ENCODE data around the gene PTGIR.

Gene PTGIR, protein sequence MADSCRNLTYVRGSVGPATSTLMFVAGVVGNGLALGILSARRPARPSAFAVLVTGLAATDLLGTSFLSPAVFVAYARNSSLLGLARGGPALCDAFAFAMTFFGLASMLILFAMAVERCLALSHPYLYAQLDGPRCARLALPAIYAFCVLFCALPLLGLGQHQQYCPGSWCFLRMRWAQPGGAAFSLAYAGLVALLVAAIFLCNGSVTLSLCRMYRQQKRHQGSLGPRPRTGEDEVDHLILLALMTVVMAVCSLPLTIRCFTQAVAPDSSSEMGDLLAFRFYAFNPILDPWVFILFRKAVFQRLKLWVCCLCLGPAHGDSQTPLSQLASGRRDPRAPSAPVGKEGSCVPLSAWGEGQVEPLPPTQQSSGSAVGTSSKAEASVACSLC

DNA sequence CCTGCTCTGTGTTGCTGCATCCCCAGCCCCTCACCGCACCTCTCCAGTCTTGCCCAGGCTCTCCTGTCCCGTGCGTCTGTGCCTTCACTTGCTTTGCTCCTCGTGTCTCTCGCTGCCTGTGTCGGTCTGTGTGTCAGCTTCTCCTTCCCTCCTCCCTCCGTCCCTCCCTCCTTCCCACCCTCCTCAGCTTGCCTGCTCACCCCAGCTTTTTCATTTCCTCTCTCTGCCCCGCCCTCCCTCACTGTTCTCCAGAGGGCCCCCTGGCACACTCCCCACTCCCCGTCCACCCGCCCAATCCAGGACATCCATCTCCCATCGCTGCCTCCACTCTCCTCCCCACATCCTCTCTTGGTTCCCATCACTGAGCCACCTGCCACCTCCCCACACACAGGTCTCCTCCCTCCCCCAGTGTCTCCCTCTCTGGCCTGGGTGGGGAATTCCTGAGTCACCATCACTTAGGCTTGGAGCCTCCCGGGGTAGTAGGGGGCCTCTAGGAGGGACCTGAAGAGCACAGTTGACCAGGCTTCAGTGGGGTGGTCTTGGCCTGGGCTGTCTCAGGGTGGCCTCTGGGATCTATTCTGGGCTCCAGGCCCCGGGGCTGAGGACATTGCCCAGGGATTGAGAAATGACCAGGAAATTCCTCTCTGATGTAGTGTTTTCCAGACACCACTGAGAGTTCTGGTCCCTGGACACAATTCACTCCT, at the start of gene PTGIR:
Gene PTGIR (minus strand): TSS at position 132 of the 704 bp plus-strand sequence. CDS start 864 bp downstream, outside the sequence.
- no peak within 1 kb of the TSS for H3K4me3 ChIP-seq (ENCODE audit: low read depth, low read length)

DNA sequence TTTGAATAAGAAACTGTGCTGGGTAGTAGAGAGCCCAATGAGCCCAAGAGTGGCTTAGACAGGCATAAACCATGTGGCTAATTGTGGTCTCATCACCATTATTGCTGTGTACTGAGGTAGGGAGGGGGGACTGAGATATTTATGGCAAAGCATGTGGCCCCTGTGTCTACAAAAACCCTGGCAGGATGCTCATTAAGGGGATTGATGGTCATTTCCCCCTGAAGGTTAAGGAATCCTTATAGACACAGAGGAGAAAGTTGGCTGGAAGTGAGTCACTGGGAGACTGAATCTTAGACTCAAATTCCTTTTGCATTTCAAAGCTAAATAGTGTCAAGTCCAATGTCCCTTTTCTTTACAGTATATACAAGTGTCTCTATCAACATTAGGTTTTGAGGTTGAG, 45.9 kb upstream of the PTGIR start:
- H3K4me3 ChIP-seq (ENCODE audit: low read depth, low read length), result no peak overlapping the region

DNA sequence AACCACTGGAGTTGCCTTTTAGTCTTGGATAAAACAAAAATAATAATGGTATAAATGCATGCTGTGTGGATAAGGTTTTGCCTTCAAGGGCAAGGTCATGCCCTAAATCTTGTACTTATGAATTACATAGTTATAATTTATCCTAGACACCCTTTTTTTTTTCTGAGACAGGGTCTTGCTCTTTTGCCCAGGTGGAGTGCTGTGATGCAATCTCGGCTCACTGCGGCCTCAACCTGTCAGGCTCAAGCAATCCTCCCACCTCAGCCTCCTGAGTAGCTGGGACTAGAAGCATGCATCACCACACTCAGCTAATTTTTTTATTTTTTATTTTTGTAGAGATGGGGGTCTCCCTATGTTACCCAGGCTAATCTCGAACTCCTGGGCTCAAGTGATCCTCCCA, 43.8 kb upstream of the PTGIR start:
- H3K4me3 ChIP-seq (ENCODE audit: low read depth, low read length), result no peak overlapping the region

DNA sequence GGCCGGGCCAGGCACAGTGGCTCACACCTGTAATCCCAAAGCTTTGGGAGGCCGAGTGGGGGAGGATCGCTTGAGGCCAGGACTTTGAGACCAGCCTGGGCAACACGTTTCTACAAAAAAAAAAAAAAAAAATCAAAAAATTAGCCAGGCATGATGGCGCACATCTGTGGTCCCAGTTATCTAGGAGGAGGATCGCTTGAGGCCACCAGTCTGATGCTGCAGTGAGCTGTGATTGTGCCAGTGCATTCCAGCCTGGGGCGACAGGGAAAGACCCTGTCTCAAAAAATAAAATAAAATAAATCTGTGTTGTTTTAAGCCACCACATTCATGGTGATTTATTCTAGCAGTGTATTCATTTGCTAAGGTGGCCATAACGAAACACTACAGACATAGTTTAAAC, 40.2 kb upstream of the PTGIR start:
- H3K4me3 ChIP-seq (ENCODE audit: low read depth, low read length), result no peak overlapping the region

DNA sequence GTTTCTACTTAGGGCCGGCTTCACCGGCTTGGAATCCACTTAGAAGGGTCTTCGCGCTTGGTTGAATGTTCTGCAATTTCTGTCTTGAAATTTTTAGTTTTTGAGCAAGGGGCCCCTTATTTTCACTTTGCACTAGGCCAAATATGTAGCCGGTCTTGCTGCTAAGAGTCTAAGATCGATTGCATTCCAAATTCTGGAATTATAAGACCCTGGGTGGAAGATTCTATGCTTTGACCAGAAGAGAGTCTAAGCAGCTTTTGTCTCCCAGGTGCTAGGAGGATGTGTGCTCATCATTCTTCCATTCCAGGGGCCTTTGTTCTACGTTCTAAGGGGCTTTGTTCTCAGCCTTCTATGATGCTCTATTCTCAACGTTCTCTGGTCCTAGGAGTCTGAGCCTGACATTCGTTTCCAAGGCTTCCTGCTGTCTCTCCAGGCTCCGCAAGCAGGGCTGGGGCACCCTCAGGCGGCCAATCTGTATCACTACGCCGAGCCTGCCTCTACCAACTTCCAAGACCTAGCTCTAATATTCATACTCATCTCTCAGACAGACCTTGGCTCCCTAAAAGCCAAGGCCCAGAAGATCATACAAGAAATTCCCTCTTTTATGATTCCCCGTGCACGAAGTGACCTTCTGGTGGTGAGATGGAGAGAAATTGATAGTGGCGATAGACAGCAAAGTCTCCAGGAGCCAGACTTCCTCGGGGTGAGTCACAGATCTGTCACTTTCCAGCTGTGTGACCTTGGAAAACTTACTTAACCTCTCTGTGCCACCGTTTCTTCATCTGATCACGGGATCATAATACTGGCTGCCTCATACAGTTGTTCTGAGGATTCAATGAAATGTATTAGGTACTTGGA, 37.1 kb upstream of the PTGIR start:
- no peak overlapping the region for H3K4me3 ChIP-seq (ENCODE audit: low read depth, low read length)

DNA sequence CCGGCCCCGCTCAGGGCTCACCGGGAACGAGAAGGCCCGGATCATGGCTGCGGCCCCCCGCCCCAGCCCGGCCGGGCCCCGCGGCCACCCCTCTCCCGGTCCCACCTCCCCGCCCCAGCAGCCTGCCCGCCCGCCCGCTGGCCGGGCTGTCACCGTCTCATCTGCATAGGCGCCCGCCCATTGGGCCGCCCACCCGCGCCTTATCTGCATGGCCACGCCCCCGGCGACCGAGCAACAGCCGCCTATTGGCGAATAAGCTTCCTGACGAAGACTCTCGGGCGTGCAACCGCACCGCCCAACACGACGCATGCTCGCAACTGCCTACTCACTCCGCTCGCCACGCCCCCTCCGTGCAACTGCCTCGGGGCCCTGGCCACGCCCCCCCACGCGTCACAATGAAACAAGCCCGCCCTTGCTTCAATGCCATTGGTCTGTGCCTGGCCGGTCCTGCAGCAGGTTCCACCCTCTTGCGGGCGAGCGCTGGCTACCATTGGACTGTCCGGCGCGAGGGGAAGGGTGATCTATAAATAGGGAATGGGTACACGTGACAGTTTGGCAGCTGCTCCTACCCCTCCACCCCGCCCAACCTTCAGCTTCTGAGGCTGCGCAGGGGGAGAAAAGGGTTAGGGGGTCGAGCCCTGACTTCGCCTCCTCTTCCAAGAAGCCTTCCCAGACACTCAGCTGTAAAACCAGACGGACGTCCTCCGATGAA, 36.3 kb upstream of the PTGIR start, which contains the start of gene DACT3:
Gene DACT3 (minus strand): TSS at position 163 of the 712 bp plus-strand sequence. CDS start 118 bp downstream, at position 45.
- peak within 1 kb of the TSS; percentile 60 for H3K4me3 ChIP-seq (ENCODE audit: low read depth, low read length)

DNA sequence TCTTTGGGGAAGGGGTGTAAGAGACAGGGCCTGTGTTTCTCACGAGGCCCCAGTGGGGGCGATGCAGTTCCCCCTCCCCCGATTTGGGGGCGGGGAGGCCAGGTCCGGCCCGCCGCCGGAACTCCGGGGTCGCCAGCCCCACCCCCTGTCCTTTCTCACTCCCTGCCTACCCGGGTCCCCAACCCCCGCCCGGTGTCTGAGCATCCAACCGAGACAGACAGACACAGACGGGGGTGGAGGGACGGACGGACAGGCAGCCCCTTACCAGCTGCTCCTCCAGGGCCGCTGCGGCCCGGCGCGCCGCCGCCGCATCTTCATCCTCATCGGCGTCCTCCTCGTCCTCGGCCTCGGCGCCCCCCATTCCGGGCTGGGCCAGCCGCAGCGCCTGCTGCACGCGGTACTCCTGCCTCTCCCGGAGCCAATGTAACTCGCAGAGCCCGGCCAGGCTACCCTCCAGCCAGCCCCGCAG, 35.7 kb upstream of the PTGIR start:
- H3K4me3 ChIP-seq (ENCODE audit: low read depth, low read length), result peak overlapping the region; percentile 60

DNA sequence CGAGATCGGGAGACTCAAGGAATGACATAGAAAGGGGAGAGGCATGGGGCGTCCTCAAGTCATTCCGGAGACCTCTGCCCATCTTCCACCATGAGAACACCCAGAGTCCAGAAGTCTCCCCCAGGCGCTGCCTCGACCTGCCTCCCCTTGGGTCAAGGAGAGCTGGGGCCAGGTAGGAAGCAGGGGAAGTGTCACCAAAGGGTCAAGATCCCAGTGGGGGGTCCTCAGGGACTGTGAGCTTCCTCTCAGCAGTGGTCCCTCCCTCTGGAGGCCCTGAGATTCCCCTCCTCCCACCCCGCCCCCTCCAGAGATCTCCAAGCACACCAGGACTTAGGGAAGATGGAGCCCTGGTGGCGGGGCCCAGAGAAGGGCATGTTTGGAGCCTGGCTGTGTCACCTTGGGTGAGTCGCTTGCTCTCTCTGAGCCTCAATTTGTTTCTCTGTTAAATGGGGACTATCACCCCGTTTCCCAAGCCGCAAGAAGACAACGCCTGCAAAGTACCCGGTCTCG, 35.2 kb upstream of the PTGIR start:
- H3K4me3 ChIP-seq (ENCODE audit: low read depth, low read length), result peak overlapping the region; percentile 60

DNA sequence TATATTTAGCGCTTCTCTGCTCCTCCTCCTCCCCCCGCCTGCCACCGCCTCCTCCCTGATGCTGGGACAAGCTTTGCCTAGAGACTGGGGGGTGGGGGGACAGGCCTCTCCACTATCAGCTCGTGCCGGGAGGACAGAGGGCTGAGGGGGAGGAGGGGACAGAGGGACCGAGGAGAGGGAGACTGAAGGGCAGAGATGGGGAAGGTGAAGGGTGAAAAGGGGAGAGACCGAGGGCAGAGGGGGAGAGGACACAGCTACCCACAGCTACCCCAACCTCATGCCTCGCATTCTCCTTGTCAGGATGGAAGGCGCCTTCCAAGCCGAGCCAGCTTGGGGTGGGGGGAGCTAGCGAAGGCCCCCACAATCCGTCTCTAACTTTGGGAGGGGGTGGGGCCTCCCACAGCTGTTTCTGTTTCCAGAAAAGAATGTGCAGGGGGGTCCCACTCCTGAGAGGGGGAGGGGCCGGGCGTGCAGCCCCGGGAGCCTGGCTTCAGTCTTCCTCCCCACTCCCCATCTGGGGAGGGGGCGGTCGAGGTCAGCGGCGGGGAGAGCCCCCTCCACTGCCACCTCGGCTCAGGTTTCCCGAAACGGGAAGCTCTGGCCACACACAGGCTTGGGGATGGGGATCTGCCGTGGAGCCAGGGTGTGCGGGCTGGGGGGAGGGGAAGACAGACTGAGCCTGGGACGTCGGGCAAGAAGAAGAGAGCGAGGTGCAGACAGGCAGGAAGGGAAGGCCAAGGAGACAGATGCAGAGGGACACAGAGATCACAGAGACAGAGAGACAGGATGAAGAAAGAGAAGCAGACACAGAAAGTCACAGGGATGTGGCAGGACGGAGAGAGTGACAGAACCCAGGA, 34.5 kb upstream of the PTGIR start:
- peak overlapping the region; percentile 31 for H3K4me3 ChIP-seq (ENCODE audit: low read depth, low read length)

DNA sequence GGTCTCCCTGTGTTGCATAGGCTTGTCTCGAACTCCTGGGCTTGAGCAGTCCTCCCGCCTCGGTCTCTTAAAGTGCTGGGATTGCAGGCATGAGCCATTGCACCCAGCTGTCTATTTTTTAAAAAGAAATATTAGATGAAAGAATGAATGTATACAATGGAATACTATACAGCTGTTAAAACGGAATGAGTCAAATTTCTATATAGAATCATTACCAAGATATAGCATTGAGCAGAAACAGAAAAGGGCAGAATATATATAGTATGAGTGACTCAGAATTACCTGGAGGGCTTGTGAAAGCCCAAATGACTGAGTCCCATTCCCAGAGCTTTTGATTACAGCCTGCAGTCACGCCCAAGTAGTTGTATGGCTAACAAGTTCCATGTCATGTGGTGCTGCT, 31.7 kb upstream of the PTGIR start:
- H3K4me3 ChIP-seq (ENCODE audit: low read depth, low read length), result no peak overlapping the region

DNA sequence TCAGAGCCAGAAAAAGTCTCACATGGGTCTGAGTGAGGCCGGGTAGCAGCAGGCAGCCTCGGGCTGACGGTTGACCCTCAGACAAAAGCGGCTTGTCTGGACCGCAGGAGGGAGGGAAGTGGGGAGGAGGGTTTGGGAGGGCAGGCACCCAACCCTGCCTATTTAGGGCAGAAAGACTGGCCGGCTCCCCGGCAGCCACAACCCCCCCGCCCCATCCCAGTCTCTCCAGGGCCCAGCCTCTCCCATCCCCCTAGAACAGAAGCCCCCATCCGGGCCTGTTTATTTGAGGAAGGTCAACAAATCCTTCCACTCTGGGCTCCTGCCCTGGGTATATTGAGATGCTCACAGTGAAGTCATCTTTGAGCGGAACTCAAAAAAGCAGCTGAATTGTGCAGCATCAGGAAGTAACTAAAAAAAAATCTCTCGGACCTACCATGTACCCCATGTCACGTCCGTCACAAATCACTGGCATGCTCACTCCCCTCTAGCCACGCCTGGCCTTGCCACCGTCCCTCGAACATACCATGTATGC, 29.8 kb upstream of the PTGIR start:
- H3K4me3 ChIP-seq (ENCODE audit: low read depth, low read length), result no peak overlapping the region

DNA sequence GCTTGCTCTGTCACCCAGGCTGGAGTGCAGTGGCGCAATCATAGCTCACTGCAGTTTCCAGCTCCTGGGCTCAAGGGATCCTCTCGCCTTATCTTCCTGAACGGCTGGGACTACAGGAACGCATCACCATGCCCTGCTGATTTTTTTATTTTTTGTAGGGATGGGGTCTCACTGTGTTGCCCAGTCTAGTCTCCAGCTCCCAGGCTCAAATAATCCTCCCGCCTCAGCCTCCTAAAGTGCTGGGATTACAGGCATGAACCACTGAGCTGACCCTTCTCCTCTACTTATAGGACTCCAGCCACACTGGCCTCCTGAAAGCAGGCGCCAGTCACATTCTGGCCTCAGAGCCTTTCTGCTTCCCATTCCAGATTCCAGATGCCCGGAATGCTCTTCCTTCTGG, 25.6 kb upstream of the PTGIR start:
- H3K4me3 ChIP-seq (ENCODE audit: low read depth, low read length), result no peak overlapping the region

DNA sequence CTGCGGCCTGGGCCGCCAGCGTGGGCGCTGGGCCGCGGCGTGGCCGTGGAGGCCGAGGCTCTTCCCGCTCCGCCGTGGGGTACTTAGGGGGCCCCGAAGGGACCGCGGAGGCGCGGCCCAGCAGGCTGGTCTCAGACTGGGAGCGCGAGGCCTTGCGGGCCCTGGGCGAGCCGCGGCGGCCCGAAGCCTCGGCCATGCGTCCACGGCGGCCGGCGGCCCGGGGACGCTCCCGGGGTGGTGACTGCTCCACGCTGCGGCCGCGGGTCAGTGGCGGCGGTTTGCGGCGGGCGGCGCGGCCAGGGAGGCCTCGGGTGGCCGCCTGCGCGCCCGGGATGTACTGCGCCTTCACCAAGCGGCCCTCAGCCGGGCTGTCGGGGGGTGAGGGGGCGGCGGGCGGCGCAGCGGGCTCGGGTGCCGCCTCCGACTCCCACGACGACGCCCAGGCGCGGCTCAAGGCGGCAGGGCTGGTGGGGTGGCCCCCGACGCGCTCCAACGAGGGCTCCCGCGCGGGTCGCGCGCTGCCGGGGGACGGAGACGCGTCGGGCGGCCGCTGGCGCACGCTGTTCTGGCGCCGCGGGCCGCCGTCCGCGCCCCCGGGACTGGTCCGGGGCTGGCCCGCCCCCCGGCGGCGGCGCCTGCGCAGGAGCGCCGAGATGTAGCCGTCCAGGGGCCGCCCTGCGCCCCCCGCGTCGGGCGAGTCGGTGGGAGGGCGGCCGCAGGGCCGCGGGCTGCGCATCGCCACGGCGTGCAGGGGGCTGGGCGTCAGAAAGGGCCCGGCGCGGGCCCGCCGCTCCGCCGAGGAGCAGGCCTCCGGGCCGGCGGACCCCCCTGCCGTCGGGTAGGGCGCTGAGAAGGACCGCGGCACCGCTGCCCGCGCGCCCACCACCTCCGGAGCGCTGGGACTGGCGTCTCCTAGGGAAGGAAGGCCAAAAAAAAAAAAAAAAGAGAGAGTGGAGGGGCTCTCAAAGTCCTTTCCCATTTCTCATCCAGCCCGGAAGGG, 24.4 kb upstream of the PTGIR start:
- H3K4me3 ChIP-seq (ENCODE audit: low read depth, low read length), result no peak overlapping the region

DNA sequence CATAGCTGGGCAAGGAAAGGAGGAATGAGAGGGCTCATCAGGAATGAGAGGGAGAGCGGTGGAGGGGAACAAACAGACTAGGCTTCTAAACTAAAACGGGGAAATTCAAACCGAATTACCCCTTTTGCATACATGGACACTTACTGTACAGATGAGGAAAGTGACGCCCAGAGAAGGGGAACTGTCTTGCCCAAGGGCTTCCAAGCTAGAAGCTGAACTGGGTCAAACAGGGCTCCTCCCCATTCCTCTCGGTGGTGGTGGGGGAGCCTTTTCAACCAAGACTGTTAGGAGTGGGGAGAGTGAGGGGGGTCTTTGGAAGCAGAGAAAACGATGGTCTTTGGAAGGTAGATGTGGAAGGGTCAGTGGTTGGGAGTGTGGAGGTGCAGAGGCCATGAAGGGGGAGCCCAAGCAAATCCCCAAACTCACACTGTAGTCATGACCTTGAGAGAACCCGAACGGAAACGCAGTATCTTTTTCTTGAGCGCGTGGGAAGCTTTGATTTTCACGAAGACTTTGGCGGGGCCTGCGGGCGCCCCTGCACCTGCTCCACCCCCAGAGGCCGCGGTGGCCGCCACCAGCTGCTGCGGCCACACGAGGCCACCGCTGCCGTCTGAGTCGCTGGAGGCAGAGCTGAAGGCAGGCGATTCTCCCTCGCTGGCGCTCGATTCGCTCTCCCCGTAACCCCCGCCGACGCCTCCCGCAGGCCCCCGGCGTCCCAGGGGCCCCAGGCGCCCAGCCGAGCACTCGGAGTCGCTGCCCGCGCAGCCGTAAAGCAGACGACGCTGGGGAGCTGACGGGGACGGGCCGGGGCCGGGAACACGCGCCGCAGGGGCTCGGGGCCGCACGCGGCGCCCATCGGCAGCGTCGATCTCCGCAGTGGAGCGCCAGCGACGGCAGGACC, 23.4 kb upstream of the PTGIR start:
- H3K4me3 ChIP-seq (ENCODE audit: low read depth, low read length), result no peak overlapping the region

DNA sequence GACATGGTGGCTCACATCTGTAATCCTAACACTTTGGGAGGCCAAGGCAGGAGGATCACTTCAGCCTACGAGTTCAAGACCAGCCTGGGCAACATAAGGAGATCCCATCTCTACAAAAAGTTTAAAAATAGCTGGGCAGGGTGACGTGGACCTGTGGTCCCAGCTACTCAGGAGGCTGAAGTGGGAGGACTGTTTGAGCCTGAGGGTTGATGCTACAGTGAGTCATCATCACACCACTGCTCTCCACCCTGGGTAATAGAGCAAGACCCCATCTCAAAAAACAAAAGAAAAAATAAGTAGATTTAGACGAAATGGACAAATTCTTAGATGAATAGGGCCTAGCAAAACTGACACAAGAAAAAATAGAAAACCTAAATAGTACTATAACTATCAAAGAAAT, 21.5 kb upstream of the PTGIR start:
- no peak overlapping the region for H3K4me3 ChIP-seq (ENCODE audit: low read depth, low read length)

DNA sequence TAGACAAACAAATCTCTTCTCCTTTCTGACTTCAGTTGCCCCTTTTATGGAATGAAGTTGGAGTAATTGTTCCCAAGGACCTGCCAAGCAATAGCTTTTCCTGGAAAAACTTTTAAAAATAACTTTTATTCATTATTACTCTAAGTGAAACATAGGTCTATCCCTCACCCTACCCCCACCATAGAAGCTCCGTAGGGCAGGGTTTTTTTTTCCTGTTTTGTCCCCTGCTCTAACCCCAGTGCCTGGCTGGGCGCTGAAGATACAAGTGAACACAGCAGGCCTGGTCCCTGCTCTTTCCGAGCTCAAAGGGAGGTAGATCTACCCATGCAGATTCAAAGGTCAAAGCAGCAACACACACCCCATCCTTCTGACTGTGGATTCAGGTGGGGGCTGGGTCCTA, 19.8 kb upstream of the PTGIR start:
- H3K4me3 ChIP-seq (ENCODE audit: low read depth, low read length), result no peak overlapping the region

DNA sequence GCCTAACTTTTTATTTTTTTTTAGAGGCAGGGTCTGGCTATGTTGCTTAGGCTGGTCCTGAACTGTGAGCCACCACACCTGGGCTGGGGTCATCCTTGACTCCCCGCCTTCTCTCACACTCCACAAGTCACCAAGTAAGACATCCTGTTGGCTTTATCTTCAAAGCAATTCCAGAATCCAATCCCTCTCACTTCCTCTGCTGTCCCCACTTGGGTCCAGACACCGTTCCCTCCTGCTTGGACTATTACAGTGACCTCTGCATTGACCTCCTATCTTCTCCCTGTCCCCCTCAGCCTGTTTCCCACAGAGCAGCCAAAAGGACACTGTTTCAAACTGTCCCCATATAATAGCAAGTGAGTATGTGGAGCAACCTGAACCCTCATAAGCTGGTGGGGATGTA, 15.8 kb upstream of the PTGIR start:
- no peak overlapping the region for H3K4me3 ChIP-seq (ENCODE audit: low read depth, low read length)
